H1 (cell line): Measurements from ENCODE around the gene EPHB1. TPM values are rescaled to one million over a fixed set of nuclear protein-coding genes. Genes with fewer than 3 reads are reported as not detected.

Experiments used
- CTCF ChIA-PET: fragments of 300-600 bp; sonication (Branson Sonifier 250); formaldehyde crosslinking; loops from one replicate; lab custom pipeline; 2021; ENCODE audit not compliant: partially characterized antibody; lab: Charles Lee
- POLR2A ChIA-PET: fragments of 300-600 bp; sonication (Branson Sonifier 250); formaldehyde crosslinking; loops from one replicate; lab custom pipeline; 2021; ENCODE audit warnings: inconsistent platforms; ENCODE audit not compliant: partially characterized antibody; lab: Charles Lee
- DNase-seq, 2 experiments: peaks; one replicate each; pipeline versions ENCODE4 v3.0.0 to v3.0.0-alpha.2; 2010 to 2022; ENCODE audit warnings: low spot score in 2 of 2, low read depth in 1 of 2, mixed read lengths in 1 of 2
- FAIRE-seq: peaks from 2 replicates; lab custom pipeline; 2011; peaks lifted over from hg19 to GRCh38; lab: Jason Lieb, UNC
- H2AFZ ChIP-seq: 2 replicates; pipeline ENCODE4 v1.8.1; 2012; ENCODE audit warnings: low read length, inconsistent platforms
- H2AK5ac ChIP-seq: 2 replicates; pipeline ENCODE4 v1.6.1; 2013; ENCODE audit warnings: low read depth, low read length
- H2BK120ac ChIP-seq: replicated peaks from 2 replicates; pipeline ENCODE3; 2013; ENCODE audit warnings: low read depth, low read length, inconsistent platforms
- H2BK12ac ChIP-seq: 2 replicates; pipeline ENCODE4 v1.6.1; 2013; ENCODE audit warnings: low read depth, low read length
- H2BK15ac ChIP-seq: 2 replicates; pipeline ENCODE4 v1.6.1; 2013; ENCODE audit warnings: low read length
- H2BK20ac ChIP-seq: 2 replicates; pipeline ENCODE4 v1.6.1; 2013; ENCODE audit warnings: low read length
- H2BK5ac ChIP-seq: 2 replicates; pipeline ENCODE4 v1.6.1; 2013; ENCODE audit warnings: low read depth, low read length
- H3K14ac ChIP-seq: 2 replicates; pipeline ENCODE4 v1.6.1; 2013; ENCODE audit warnings: inconsistent platforms; ENCODE audit not compliant: insufficient read length
- H3K18ac ChIP-seq: 2 replicates; pipeline ENCODE4 v1.6.1; 2013; ENCODE audit warnings: low read length; ENCODE audit errors: extremely low read depth
- H3K23ac ChIP-seq: 2 replicates; pipeline ENCODE4 v1.6.1; 2013; ENCODE audit warnings: inconsistent platforms; ENCODE audit not compliant: insufficient read length
- H3K23me2 ChIP-seq: 2 replicates; pipeline ENCODE4 v1.6.1; 2013; ENCODE audit warnings: low read depth, low read length
- H3K27ac ChIP-seq: 2 replicates; pipeline ENCODE4 v1.6.1; 2011; ENCODE audit warnings: low read depth, low read length, inconsistent platforms
- H3K27me3 ChIP-seq, 4 experiments: replicated peaks in 1 of 4; 1 replicate in 1 of 4; 2 replicates in 3 of 4; pipeline versions ENCODE4 v1.6.1 to v1.8.1; 2011 to 2013; ENCODE audit warnings: low read length in 3 of 4, mild to moderate bottlenecking in 3 of 4, inconsistent platforms in 2 of 4, mixed read lengths in 2 of 4, moderate library complexity in 1 of 4; ENCODE audit not compliant: control insufficient read depth in 3 of 4, insufficient read depth in 3 of 4; ENCODE audit errors: extremely low read depth in 1 of 4
- H3K36me3 ChIP-seq, 4 experiments: 2 replicates each; pipeline versions ENCODE4 v1.6.1 to v1.8.1; 2011 to 2013; ENCODE audit warnings: mild to moderate bottlenecking in 4 of 4, low read length in 3 of 4, moderate library complexity in 2 of 4, control low read depth in 1 of 4, inconsistent platforms in 1 of 4; ENCODE audit not compliant: insufficient read depth in 4 of 4, control insufficient read depth in 2 of 4
- H3K4ac ChIP-seq: replicated peaks from 2 replicates; pipeline ENCODE3; 2013; ENCODE audit warnings: low read length, low read depth, mixed read lengths, inconsistent platforms; ENCODE audit not compliant: insufficient read length
- H3K4me1 ChIP-seq, 4 experiments: replicated peaks in 1 of 4; 1 replicate in 1 of 4; 2 replicates in 3 of 4; pipeline versions ENCODE4 v1.6.1 to v1.8.1; 2011 to 2013; ENCODE audit warnings: low read length in 3 of 4, inconsistent platforms in 2 of 4, mixed read lengths in 1 of 4; ENCODE audit not compliant: insufficient read depth in 4 of 4, control insufficient read depth in 3 of 4
- H3K4me2 ChIP-seq, 2 experiments: 2 replicates each; pipeline versions ENCODE4 v1.6.1 to v1.8.1; 2011 to 2013; ENCODE audit warnings: low read depth in 2 of 2, low read length in 2 of 2, control low read depth in 1 of 2, inconsistent platforms in 1 of 2, mild to moderate bottlenecking in 1 of 2; ENCODE audit not compliant: insufficient read depth in 1 of 2
- H3K4me3 ChIP-seq, 4 experiments: fragments of 200-600, 300-600 bp in 1 of 4; sonication (generic), shearing (Covaris generic), sonication (Bioruptor Twin) in 1 of 4; 2 replicates each; pipeline versions ENCODE4 v1.5.1 to v1.8.1; 2011 to 2016; ENCODE audit warnings: low read length in 4 of 4, low read depth in 3 of 4, control low read depth in 2 of 4, inconsistent platforms in 2 of 4, mild to moderate bottlenecking in 2 of 4, mixed read lengths in 1 of 4, moderate library complexity in 1 of 4; ENCODE audit not compliant: insufficient read depth in 2 of 4; ENCODE audit errors: extremely low read depth in 1 of 4
- H3K56ac ChIP-seq: replicated peaks from 2 replicates; pipeline ENCODE3; 2013; ENCODE audit warnings: low read depth, mild to moderate bottlenecking, mixed read lengths, low read length, inconsistent platforms; ENCODE audit not compliant: insufficient read length
- H3K79me1 ChIP-seq: 2 replicates; pipeline ENCODE4 v1.6.1; 2013; ENCODE audit warnings: low read depth, low read length, control low read depth
- H3K79me2 ChIP-seq, 2 experiments: 2 replicates each; pipeline versions ENCODE4 v1.6.1 to v1.8.1; 2012 to 2013; ENCODE audit warnings: low read length in 2 of 2, mild to moderate bottlenecking in 2 of 2, inconsistent platforms in 1 of 2; ENCODE audit not compliant: insufficient read depth in 2 of 2, control insufficient read depth in 1 of 2
- H3K9ac ChIP-seq, 4 experiments: replicated peaks in 1 of 4; 1 replicate in 1 of 4; 2 replicates in 3 of 4; pipeline versions ENCODE4 v1.6.1 to v1.8.1; 2011 to 2013; ENCODE audit warnings: low read depth in 3 of 4, low read length in 3 of 4, control low read depth in 2 of 4, mild to moderate bottlenecking in 2 of 4, moderate library complexity in 2 of 4, inconsistent platforms in 1 of 4; ENCODE audit errors: extremely low read depth in 1 of 4
- H3K9me3 ChIP-seq, 2 experiments: 2 replicates each; pipeline versions ENCODE4 v1.6.1 to v1.8.1; 2012 to 2013; ENCODE audit warnings: mild to moderate bottlenecking in 2 of 2, moderate library complexity in 2 of 2, control low read depth in 1 of 2, inconsistent platforms in 1 of 2, low read depth in 1 of 2, low read length in 1 of 2, mixed read lengths in 1 of 2; ENCODE audit not compliant: insufficient read depth in 2 of 2
- H4K20me1 ChIP-seq, 2 experiments: replicated peaks in 1 of 2; 2 replicates each; pipeline versions ENCODE3 to v1.8.1; 2011 to 2013; ENCODE audit warnings: inconsistent platforms in 2 of 2, low read length in 2 of 2, mild to moderate bottlenecking in 1 of 2; ENCODE audit not compliant: insufficient read depth in 2 of 2, control insufficient read depth in 1 of 2
- H4K5ac ChIP-seq: 2 replicates; pipeline ENCODE4 v1.6.1; 2013; ENCODE audit warnings: low read length, low read depth, mixed read lengths, inconsistent platforms; ENCODE audit not compliant: insufficient read length
- H4K8ac ChIP-seq: 2 replicates; pipeline ENCODE4 v1.8.0; 2013; ENCODE audit warnings: mild to moderate bottlenecking, moderate library complexity, low read length, inconsistent platforms; ENCODE audit not compliant: insufficient read depth; ENCODE audit errors: extremely low read depth
- H4K91ac ChIP-seq: replicated peaks from 2 replicates; pipeline ENCODE3; 2013; ENCODE audit warnings: low read length, mixed read lengths, inconsistent platforms; ENCODE audit not compliant: insufficient read length
- BCL11A ChIP-seq, 2 experiments: IDR thresholded peaks; one replicate each; pipeline ENCODE4 v1.6.1; 2011; ENCODE audit warnings: low read depth in 2 of 2, low read length in 2 of 2, mild to moderate bottlenecking in 2 of 2
- BRCA1 ChIP-seq: IDR thresholded peaks from 2 replicates; pipeline ENCODE4 v1.6.1; 2012; ENCODE audit warnings: low read depth, low read length, improper control_type of control experiment
- EZH2 ChIP-seq: fragments of 200-600 bp; sonication (generic); IDR thresholded peaks from 2 replicates; pipeline ENCODE4 v1.7.1; 2012; ENCODE audit warnings: low read depth, mild to moderate bottlenecking, moderate library complexity, low read length, inconsistent platforms; ENCODE audit not compliant: severe bottlenecking
- WGBS, 2 experiments: shearing (Covaris generic) in 1 of 2; methylation state at CpG; one replicate each; pipeline versions ENCODE4 v1.1.6 to v1.1.7; 2013 to 2015; ENCODE audit warnings: low lambda C conversion rate in 2 of 2, mixed read lengths in 2 of 2, inconsistent platforms in 1 of 2, low coverage in 1 of 2, missing lambda C conversion rate in 1 of 2; ENCODE audit not compliant: insufficient replicate concordance in 2 of 2, insufficient coverage in 1 of 2, insufficient read length in 1 of 2; ENCODE audit errors: extremely low coverage in 1 of 2, missing lambda C conversion rate in 1 of 2; 5-methylcytosine and 5-hydroxymethylcytosine counted together
- polyA plus RNA-seq, 7 experiments: library from polyadenylated mRNA; depleted of rRNA in 3 of 7; stranded (reverse) in 5 of 7; unstranded in 2 of 7; fragments of >200 nt in 5 of 7; fragments of 200-250 nt in 2 of 7; gene quantifications; 1 replicate in 5 of 7; 2 replicates in 1 of 7; 4 replicates in 1 of 7; pipeline versions ENCODE4 v1.2.1 to v1.2.3, GENCODE V29; 2011 to 2013; ENCODE audit warnings: missing spikeins in 2 of 7, mixed read lengths in 2 of 7
- total RNA-seq: library from RNA; stranded (reverse); fragmentation: NEBNext Ultra II Directional; extraction: Animal tissue kit (Norgen Biotek cat#: 25700); gene quantifications from 2 replicates; pipeline ENCODE4 v1.2.1, GENCODE V29; 2021

The EPHB1 gene
- total and polyA plus RNA-seq, 2 of the 8 experiments (the other 6 are each of a cell fraction or from before 2014, with no cell fraction given), result 3.5 to 5.9 TPM

- Histone ChIP-seq H3K4me1 (no peaks in the 10 kb centered on the region), H3K56ac (no peak overlapping the region), H4K8ac (no peak overlapping the region), H3K79me2 (no peaks in the 10 kb centered on the region), H2BK120ac (no peak overlapping the region), H3K27ac (no peak overlapping the region), H3K4ac (no peak overlapping the region), H3K14ac (no peak overlapping the region), H3K27me3 (no peaks in the 10 kb centered on the region), H3K4me3 (no peak overlapping the region), H3K9me3 (no peaks in the 10 kb centered on the region), H2AFZ (no peak overlapping the region), H2BK20ac (no peak overlapping the region), H3K18ac (no peak overlapping the region), H3K23me2 (no peaks in the 10 kb centered on the region), H3K36me3 (no peaks in the 10 kb centered on the region), H4K5ac (no peak overlapping the region), H4K20me1 (no peaks in the 10 kb centered on the region), H2BK12ac (no peak overlapping the region), H2BK15ac (no peak overlapping the region), H2BK5ac (no peak overlapping the region), H3K9ac (no peak overlapping the region), H3K4me2 (no peak overlapping the region), H4K91ac (no peak overlapping the region), H3K79me1 (no peaks in the 10 kb centered on the region), H2AK5ac (no peak overlapping the region), H3K23ac (no peak overlapping the region)
- ChIA-PET CTCF (interaction anchor here (1.0 kb wide), 1 partner anchor 94 kb away, joined by 3 read pairs; no protein-coding TSS in a partner anchor), POLR2A (no interaction called here)
- WGBS, 2 experiments, result 87% methylated on average over 3 of the region's 3 CpGs; no CpG with 5 or more reads in 1 of the 2 experiments
- FAIRE-seq, result no peak
- TF ChIP-seq BCL11A (IDR thresholded peaks at IDR 0.05; ENCODE audit: low read depth in 2 of 2, low read length in 2 of 2), result no peak
- no peak for TF ChIP-seq EZH2
- no peak for TF ChIP-seq BRCA1
- peak in 1 of 2 experiments; percentile 17 for DNase-seq
Measured at GRCh38 chr3:134772011-134772410, 23.0 kb upstream of the EPHB1 start.
